ENCODE measurements around the gene NDUFV2.

DNA sequence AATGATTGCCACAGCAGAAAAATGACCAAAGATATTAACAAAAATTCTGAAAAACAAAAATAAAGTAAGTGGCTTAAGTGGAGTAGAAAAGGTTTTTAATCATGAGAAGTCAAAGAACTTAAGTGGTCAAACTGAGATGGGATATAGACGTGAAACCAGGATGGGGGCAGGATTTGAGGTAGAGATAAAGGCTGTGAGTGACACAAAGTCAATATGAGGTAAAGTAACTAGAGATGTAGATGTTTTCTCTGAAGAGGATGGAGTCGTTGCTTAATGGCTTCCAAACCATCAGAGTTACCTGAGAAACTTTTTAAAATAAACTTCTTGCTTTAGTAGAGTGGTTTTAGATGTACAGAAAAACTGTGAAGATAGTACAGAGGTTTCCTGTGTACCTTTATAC lies 55.3 kb downstream of the NDUFV2 start:
- TF ChIP-seq GATA2 (IDR thresholded peaks at IDR 0.05; ENCODE audit: low read depth, low read length): no peak
- no peak for TF ChIP-seq GATA3 (IDR thresholded peaks at IDR 0.05; ENCODE audit: low read depth, low read length)

Measured in SH-SY5Y (cell line).